ENCODE results near the gene NETO2. TPM values are rescaled to one million over a fixed set of nuclear protein-coding genes. Genes with fewer than 3 reads are reported as not detected.
"Not testable (repeated sequence)": the region's sequence is repeated elsewhere in the genome, so short reads cannot be mapped to it uniquely, and the experiment has no call there.

Gene NETO2
- total RNA-seq, result 1.4 TPM
- long read RNA-seq, full-length matches to known transcripts, result 2 of 5 reads
- long read RNA-seq, partial matches to known transcripts, result 0 of 5 reads
- long read RNA-seq, other reads (novel, unspliced or antisense), result 3 of 5 reads

- intact Hi-C loops (cut with DNase I), result loop anchor here (5.0 to 10.0 kb wide), 4 partner anchors 107 to 1013 kb away; partner anchors contain the start of genes ABCC12, ITFG1 and PHKB
- DNase-seq (ENCODE audit: low spot score), result peak; percentile 80
Observed at GRCh38 chr16:47143677-47144558, at the start of gene NETO2. TSS of gene NETO2 (minus strand) at chr16:47143945. CDS start at chr16:47143612, 333 bp downstream.

GRCh38 chr16:47182318-47182717 is 38.6 kb upstream of the NETO2 start:
- intact Hi-C loops (cut with DNase I), result no loop called here
- no peak for DNase-seq (ENCODE audit: low spot score)

GRCh38 chr16:47181066-47181465 is 37.3 kb upstream of the NETO2 start:
- DNase-seq (ENCODE audit: low spot score); intact Hi-C loops (cut with DNase I): not testable (repeated sequence)

GRCh38 chr16:47180073-47180472 is 36.3 kb upstream of the NETO2 start:
- intact Hi-C loops (cut with DNase I), result no loop called here
- no peak for DNase-seq (ENCODE audit: low spot score)

GRCh38 chr16:47175152-47175551 is 31.4 kb upstream of the NETO2 start:
- intact Hi-C loops (cut with DNase I), result no loop called here
- DNase-seq (ENCODE audit: low spot score), result no peak

GRCh38 chr16:47162670-47163420 is 19.1 kb upstream of the NETO2 start:
- no peak for DNase-seq (ENCODE audit: low spot score)
- intact Hi-C loops (cut with DNase I), result no loop called here

- intact Hi-C loops (cut with DNase I), result no loop called here
- DNase-seq (ENCODE audit: low spot score), result no peak
Observed at GRCh38 chr16:47161464-47161863, 17.7 kb upstream of the NETO2 start.

GRCh38 chr16:47160422-47160821 is 16.7 kb upstream of the NETO2 start:
- no peak for DNase-seq (ENCODE audit: low spot score)
- intact Hi-C loops (cut with DNase I), result no loop called here

- no peak for DNase-seq (ENCODE audit: low spot score)
- intact Hi-C loops (cut with DNase I), result no loop called here
Observed at GRCh38 chr16:47158992-47159391, 15.2 kb upstream of the NETO2 start.

- intact Hi-C loops (cut with DNase I), result no loop called here
- no peak for DNase-seq (ENCODE audit: low spot score)
Observed at GRCh38 chr16:47156680-47157215, 13.0 kb upstream of the NETO2 start.

GRCh38 chr16:47152501-47152900 is 8.8 kb upstream of the NETO2 start:
- intact Hi-C loops (cut with DNase I); DNase-seq (ENCODE audit: low spot score): not testable (repeated sequence)

GRCh38 chr16:47150067-47150466 is 6.3 kb upstream of the NETO2 start:
- no peak for DNase-seq (ENCODE audit: low spot score)
- intact Hi-C loops (cut with DNase I), result no loop called here

- DNase-seq (ENCODE audit: low spot score), result no peak
- intact Hi-C loops (cut with DNase I), result loop anchor here (5.0 to 10.0 kb wide), 4 partner anchors 107 to 1013 kb away; partner anchors contain the start of genes ABCC12, ITFG1 and PHKB
Observed at GRCh38 chr16:47144559-47144877, 773 bp upstream of the NETO2 start.

- intact Hi-C loops (cut with DNase I), result loop anchor here (5.0 to 10.0 kb wide), 4 partner anchors 106 to 1014 kb away; partner anchors contain the start of genes ABCC12, ITFG1 and PHKB
- DNase-seq (ENCODE audit: low spot score), result peak; percentile 77
Observed at GRCh38 chr16:47142821-47143676, 696 bp downstream of the NETO2 start.

- intact Hi-C loops (cut with DNase I), result loop anchor here (5.0 to 10.0 kb wide), 4 partner anchors 105 to 1015 kb away; partner anchors contain the start of genes ABCC12, ITFG1 and PHKB
Observed at GRCh38 chr16:47142486-47142820, 1.3 kb downstream of the NETO2 start.

GRCh38 chr16:47141773-47142485 is 1.8 kb downstream of the NETO2 start:
- intact Hi-C loops (cut with DNase I), result loop anchor here (5.0 to 10.0 kb wide), 4 partner anchors 105 to 1015 kb away; partner anchors contain the start of genes ABCC12, ITFG1 and PHKB
- DNase-seq (ENCODE audit: low spot score), result peak; percentile 91

More at GRCh38 chr16:47142486-47142820, 1.3 kb downstream of the NETO2 start:
- no peak for DNase-seq (ENCODE audit: low spot score)

GRCh38 chr16:47140686-47141085 is 3.1 kb downstream of the NETO2 start:
- DNase-seq (ENCODE audit: low spot score), result no peak
- intact Hi-C loops (cut with DNase I), result loop anchor here (5.0 to 10.0 kb wide), 4 partner anchors 103 to 1017 kb away; partner anchors contain the start of genes ABCC12, ITFG1 and PHKB

GRCh38 chr16:47139561-47140185 is 4.1 kb downstream of the NETO2 start:
- intact Hi-C loops (cut with DNase I), result loop anchor here (5.0 to 10.0 kb wide), 4 partner anchors 102 to 1018 kb away; partner anchors contain the start of genes ABCC12, ITFG1 and PHKB
- DNase-seq (ENCODE audit: low spot score), result no peak
